Endothelial cell of umbilical vein (primary cell): ENCODE measurements around the gene ZBED4. TPM values are rescaled to one million over a fixed set of nuclear protein-coding genes. Genes with fewer than 3 reads are reported as not detected.

Experiments used
- BruUV-seq: library from RNA; stranded (reverse); fragments of 400-500 nt; replicated peaks from 2 replicates; lab custom pipeline; 2021; lab: Mats Ljungman, UMichigan
- CTCF ChIA-PET: fragments of 300-600, 350-600 bp; sonication (Branson Sonifier 250); formaldehyde crosslinking; loops from one replicate; lab custom pipeline; 2021; ENCODE audit warnings: antibody characterized with exemption, inconsistent platforms; lab: Charles Lee
- POLR2A ChIA-PET: fragments of 300-600, 350-600 bp; sonication (Branson Sonifier 250); formaldehyde crosslinking; loops from one replicate; lab custom pipeline; 2021; ENCODE audit warnings: antibody characterized with exemption, inconsistent platforms; lab: Charles Lee
- DNase-seq: peaks from one replicate; pipeline ENCODE4 v3.0.0-alpha.2; 2011; ENCODE audit warnings: low read depth, low spot score
- FAIRE-seq: peaks from 2 replicates; lab custom pipeline; 2011; peaks lifted over from hg19 to GRCh38; lab: Jason Lieb, UNC
- H2AFZ ChIP-seq: 2 replicates; pipeline ENCODE4 v1.6.0; 2012; ENCODE audit warnings: low read depth, low read length, control low read depth, inconsistent platforms
- H3K27ac ChIP-seq: 2 replicates; pipeline ENCODE4 v1.5.1; 2011; ENCODE audit warnings: low read depth, mild to moderate bottlenecking, control low read depth, low read length, moderate library complexity; ENCODE audit not compliant: insufficient read depth
- H3K27me3 ChIP-seq, 2 experiments: 2 replicates each; pipeline versions ENCODE4 v1.6.0 to v1.6.1; 2011; ENCODE audit warnings: low read length in 2 of 2, mixed read lengths in 1 of 2; ENCODE audit not compliant: control insufficient read depth in 2 of 2, insufficient read depth in 2 of 2
- H3K36me3 ChIP-seq, 2 experiments: 2 replicates in 1 of 2; 3 replicates in 1 of 2; pipeline ENCODE4 v1.5.1; 2011; ENCODE audit warnings: low read length in 2 of 2, mild to moderate bottlenecking in 1 of 2, moderate library complexity in 1 of 2; ENCODE audit not compliant: control insufficient read depth in 2 of 2, insufficient read depth in 2 of 2; ENCODE audit errors: extremely low read depth in 1 of 2
- H3K4me1 ChIP-seq: 3 replicates; pipeline ENCODE4 v1.5.1; 2011; ENCODE audit warnings: mild to moderate bottlenecking, low read length; ENCODE audit not compliant: control insufficient read depth, insufficient read depth; ENCODE audit errors: extremely low read depth
- H3K4me2 ChIP-seq: 2 replicates; pipeline ENCODE4 v1.6.1; 2011; ENCODE audit warnings: low read length, control low read depth, mixed read lengths; ENCODE audit not compliant: insufficient read depth
- H3K4me3 ChIP-seq, 3 experiments: fragments of 200-600 bp in 1 of 3; sonication (generic), shearing (Covaris generic) in 1 of 3; replicated peaks in 1 of 3; 2 replicates each; pipeline ENCODE4 v1.5.1; 2011 to 2016; ENCODE audit warnings: control low read depth in 3 of 3, low read length in 3 of 3, mild to moderate bottlenecking in 2 of 3, inconsistent platforms in 1 of 3, low read depth in 1 of 3, moderate library complexity in 1 of 3; ENCODE audit not compliant: insufficient read depth in 1 of 3
- H3K79me2 ChIP-seq: 2 replicates; pipeline ENCODE4 v1.6.0; 2012; ENCODE audit warnings: low read length, inconsistent platforms; ENCODE audit not compliant: control insufficient read depth, insufficient read depth
- H3K9ac ChIP-seq: replicated peaks from 2 replicates; pipeline ENCODE3; 2011; ENCODE audit warnings: low read length, control low read depth; ENCODE audit not compliant: insufficient read depth; ENCODE audit errors: extremely low read depth
- H3K9me1 ChIP-seq: replicated peaks from 3 replicates; pipeline ENCODE4 v1.6.0; 2011; ENCODE audit warnings: mild to moderate bottlenecking, low read length; ENCODE audit not compliant: control insufficient read depth, insufficient read depth; ENCODE audit errors: extremely low read depth
- H3K9me3 ChIP-seq: replicated peaks from 2 replicates; pipeline ENCODE4 v1.5.1; 2012; ENCODE audit warnings: low read length, inconsistent platforms; ENCODE audit not compliant: control insufficient read depth, insufficient read depth
- H4K20me1 ChIP-seq: replicated peaks from 2 replicates; pipeline ENCODE3; 2011; ENCODE audit warnings: mild to moderate bottlenecking, low read length; ENCODE audit not compliant: control insufficient read depth, insufficient read depth; ENCODE audit errors: extremely low read depth
- EZH2 ChIP-seq: IDR thresholded peaks from 2 replicates; pipeline ENCODE4 v1.6.1; 2012; ENCODE audit warnings: borderline replicate concordance, low read depth, mild to moderate bottlenecking, moderate library complexity, low read length, inconsistent platforms; ENCODE audit not compliant: severe bottlenecking
- FOS ChIP-seq: IDR thresholded peaks from 2 replicates; pipeline ENCODE4 v1.6.1; 2011; ENCODE audit warnings: mild to moderate bottlenecking, low read length, moderate library complexity, borderline replicate concordance; ENCODE audit not compliant: insufficient read depth
- GATA2 ChIP-seq: IDR thresholded peaks from 2 replicates; pipeline ENCODE4 v1.7.0; 2011; ENCODE audit warnings: low read depth, mild to moderate bottlenecking, moderate library complexity, mixed read lengths, low read length; ENCODE audit not compliant: insufficient read length, insufficient read depth
- JUN ChIP-seq: IDR thresholded peaks from 2 replicates; pipeline ENCODE4 v1.6.1; 2011; ENCODE audit warnings: borderline replicate concordance, low read depth; ENCODE audit not compliant: insufficient read length, insufficient read depth
- MYC ChIP-seq: IDR thresholded peaks from one replicate; pipeline ENCODE4 v1.6.1; 2011; ENCODE audit warnings: mild to moderate bottlenecking, low read depth, low read length
- POLR2A ChIP-seq: IDR thresholded peaks from 2 replicates; pipeline ENCODE4 v1.6.1; 2012; ENCODE audit warnings: low read depth, mild to moderate bottlenecking, control low read depth, low read length
- POLR2AphosphoS5 ChIP-seq: IDR thresholded peaks from 2 replicates; pipeline ENCODE4 v1.6.1; 2012; ENCODE audit warnings: low read depth, mild to moderate bottlenecking, control low read depth, low read length, moderate library complexity; ENCODE audit not compliant: insufficient read depth
- dilution Hi-C: fragments of 300-500 bp; cut with MboI; formaldehyde crosslinking; loops from one replicate; pipeline ENCODE4 v1.15.0; 2019; ENCODE audit warnings: low sequenced_read_pairs; ENCODE audit not compliant: extremely low pct_ligation_motif_present
- intact Hi-C: fragments of 100-400 bp; cut with micrococcal nuclease; formaldehyde crosslinking; loops from one replicate; pipeline ENCODE4 v1.10.0; 2022
- polyA plus RNA-seq, 4 experiments: library from polyadenylated mRNA; depleted of rRNA in 3 of 4; stranded (reverse) in 3 of 4; unstranded in 1 of 4; fragments of >200 nt; gene quantifications; 2 replicates each; pipeline versions ENCODE4 v1.2.1 to v1.2.3, GENCODE V29; 2011 to 2012; ENCODE audit warnings: missing spikeins in 1 of 4
- total RNA-seq: library from RNA; stranded (reverse); gene quantifications from 2 replicates; pipeline ENCODE4 v1.2.3, GENCODE V29; 2021
- TF ChIP-seq, protein P1 (sequence below), 2 donors: IDR thresholded peaks; 1 replicate in 1 of 2; 2 replicates in 1 of 2; pipeline ENCODE4 v1.5.1; 2011; ENCODE audit warnings: low read length in 2 of 2, mild to moderate bottlenecking in 2 of 2, moderate library complexity in 2 of 2, control low read depth in 1 of 2, inconsistent platforms in 1 of 2, low read depth in 1 of 2; ENCODE audit not compliant: insufficient read depth in 1 of 2; ENCODE audit errors: extremely low read depth in 1 of 2
- TF ChIP-seq, protein P2 (sequence below): IDR thresholded peaks from 2 replicates; pipeline ENCODE4 v1.6.1; 2011; ENCODE audit not compliant: insufficient read depth, insufficient read length

Gene ZBED4
- total and polyA plus RNA-seq, 2 donors (not counting 3 experiments of a cell fraction or from before 2014, with no cell fraction given), result 8.6 to 18.2 TPM

DNA sequence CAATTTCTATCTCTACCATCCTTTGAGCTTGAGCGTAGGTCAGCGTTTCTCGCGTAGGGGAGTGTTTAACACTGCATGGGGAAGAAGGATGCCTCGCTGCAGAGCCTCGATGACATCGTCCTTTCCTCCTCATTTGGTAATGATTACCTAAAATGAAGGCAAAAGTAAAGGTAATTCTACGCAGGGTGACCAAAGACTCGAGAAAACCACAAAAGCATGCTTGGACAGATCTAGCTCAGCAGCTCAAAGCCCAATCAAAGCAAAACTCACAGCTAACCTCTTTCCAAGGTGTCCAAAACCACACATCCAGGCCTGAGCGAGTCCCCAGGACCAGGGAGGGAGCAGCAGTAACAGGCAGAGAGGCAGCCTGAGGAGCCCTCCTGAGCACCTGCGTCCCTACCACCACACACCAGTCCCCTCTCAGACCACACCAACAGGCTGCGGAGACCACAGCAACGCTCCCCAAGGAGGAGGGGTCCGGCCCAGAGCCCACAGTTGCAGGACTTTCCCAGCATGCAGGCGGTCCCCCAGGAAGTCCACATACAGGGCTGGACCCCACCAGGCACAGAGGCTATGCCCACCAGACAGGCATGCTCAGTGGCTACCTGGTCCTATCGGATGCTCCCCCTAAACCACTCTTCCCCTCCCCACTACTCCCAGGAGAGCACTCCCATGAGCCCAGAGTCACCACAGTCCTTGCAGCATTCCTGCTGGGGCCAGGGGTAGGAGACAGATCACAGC is 29.3 kb upstream of the ZBED4 start:
- no peak overlapping the region for H3K4me2 ChIP-seq
- intact Hi-C loops, result no loop called here
- ChIA-PET POLR2A (no interaction called here), CTCF (no interaction called here)
- TF ChIP-seq EZH2, result no peak
- TF ChIP-seq GATA2, result no peak
- no peak for TF ChIP-seq JUN
- TF ChIP-seq, protein P1, sequence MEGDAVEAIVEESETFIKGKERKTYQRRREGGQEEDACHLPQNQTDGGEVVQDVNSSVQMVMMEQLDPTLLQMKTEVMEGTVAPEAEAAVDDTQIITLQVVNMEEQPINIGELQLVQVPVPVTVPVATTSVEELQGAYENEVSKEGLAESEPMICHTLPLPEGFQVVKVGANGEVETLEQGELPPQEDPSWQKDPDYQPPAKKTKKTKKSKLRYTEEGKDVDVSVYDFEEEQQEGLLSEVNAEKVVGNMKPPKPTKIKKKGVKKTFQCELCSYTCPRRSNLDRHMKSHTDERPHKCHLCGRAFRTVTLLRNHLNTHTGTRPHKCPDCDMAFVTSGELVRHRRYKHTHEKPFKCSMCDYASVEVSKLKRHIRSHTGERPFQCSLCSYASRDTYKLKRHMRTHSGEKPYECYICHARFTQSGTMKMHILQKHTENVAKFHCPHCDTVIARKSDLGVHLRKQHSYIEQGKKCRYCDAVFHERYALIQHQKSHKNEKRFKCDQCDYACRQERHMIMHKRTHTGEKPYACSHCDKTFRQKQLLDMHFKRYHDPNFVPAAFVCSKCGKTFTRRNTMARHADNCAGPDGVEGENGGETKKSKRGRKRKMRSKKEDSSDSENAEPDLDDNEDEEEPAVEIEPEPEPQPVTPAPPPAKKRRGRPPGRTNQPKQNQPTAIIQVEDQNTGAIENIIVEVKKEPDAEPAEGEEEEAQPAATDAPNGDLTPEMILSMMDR (IDR thresholded peaks at IDR 0.05; ENCODE audit: extremely low read depth in 1 of 2, insufficient read depth in 1 of 2, low read depth in 1 of 2, low read length in 2 of 2), result no peak
- TF ChIP-seq POLR2A, result no peak
- no peak for TF ChIP-seq POLR2AphosphoS5
- no peak for TF ChIP-seq MYC
- TF ChIP-seq, protein P2, sequence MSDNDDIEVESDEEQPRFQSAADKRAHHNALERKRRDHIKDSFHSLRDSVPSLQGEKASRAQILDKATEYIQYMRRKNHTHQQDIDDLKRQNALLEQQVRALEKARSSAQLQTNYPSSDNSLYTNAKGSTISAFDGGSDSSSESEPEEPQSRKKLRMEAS, result no peak
- no peak for TF ChIP-seq FOS
- H2AFZ ChIP-seq, result no peak overlapping the region
- BruUV-seq, result no TSS peak
- dilution Hi-C loops, result no loop called here
- no peak overlapping the region for H3K27ac ChIP-seq
- no peaks in the 10 kb centered on the region for H3K9me3 ChIP-seq
- no peaks in the 10 kb centered on the region for H3K9me1 ChIP-seq
- no peak for FAIRE-seq
- H3K4me1 ChIP-seq, result peaks cover 10% of the 10 kb centered on the region
- H3K27me3 ChIP-seq, result no peaks in the 10 kb centered on the region
- DNase-seq, result no peak
- peaks cover 20 to 40% of the 10 kb centered on the region in 2 experiments for H3K36me3 ChIP-seq
- H3K4me3 ChIP-seq, result no peak overlapping the region
- peaks cover 11% of the 10 kb centered on the region for H4K20me1 ChIP-seq
- H3K79me2 ChIP-seq, result peaks cover 78% of the 10 kb centered on the region
- H3K9ac ChIP-seq, result no peak overlapping the region
